ENCODE results near the gene LYST.

LYST gene

DNA sequence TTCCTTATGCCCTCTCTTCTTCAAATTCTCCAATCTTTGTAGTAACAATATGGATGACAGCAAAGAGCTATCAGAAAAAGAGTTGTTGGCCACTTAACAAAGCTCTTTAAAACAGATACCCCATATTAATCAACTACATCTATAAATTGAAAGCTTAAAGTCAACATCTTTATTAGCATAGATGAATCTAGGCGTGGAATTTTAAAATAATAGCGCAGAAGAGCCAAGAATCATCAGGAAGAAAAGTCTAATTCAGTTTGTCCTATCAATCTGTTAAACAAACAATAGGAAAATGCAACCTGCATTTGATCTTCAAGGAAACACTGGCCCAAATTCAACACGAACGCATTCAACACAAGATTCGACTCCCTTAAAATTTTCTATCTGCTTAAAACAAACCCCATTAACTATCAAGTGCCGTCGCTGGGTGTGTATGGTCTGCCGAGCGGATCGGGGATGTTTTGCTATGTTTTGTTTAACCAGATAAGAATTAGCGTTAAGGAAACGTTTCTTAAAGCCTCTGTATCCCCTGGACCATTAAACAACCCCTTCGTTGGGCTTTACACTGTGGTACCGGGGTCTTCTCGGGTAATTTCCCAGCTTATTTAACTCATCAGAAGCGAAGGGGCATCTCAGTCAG is 1.0 kb downstream of the LYST start:
- H3K4me1 ChIP-seq (ENCODE audit: control insufficient read depth, low read depth, low read length), result peaks cover 3% of the 10 kb centered on the region
- H3K4me3 ChIP-seq (ENCODE audit: low read length), result peak overlapping the region; percentile 71
- peaks cover 29% of the 10 kb centered on the region for H3K27me3 ChIP-seq (ENCODE audit: control insufficient read depth, insufficient read depth, low read length)
- no peaks in the 10 kb centered on the region for H3K9me3 ChIP-seq (ENCODE audit: control insufficient read depth, low read depth, low read length)
- H3K9ac ChIP-seq (ENCODE audit: low read length), result no peak overlapping the region
- no peaks in the 10 kb centered on the region for H3K36me3 ChIP-seq (ENCODE audit: control insufficient read depth, low read depth, low read length)
- no peak overlapping the region for H3K27ac ChIP-seq (ENCODE audit: low read length)

GRCh38 chr1:235864931-235865525 is 1.7 kb downstream of the LYST start:
- Histone ChIP-seq H3K27ac (ENCODE audit: low read length) (no peak overlapping the region), H3K9me3 (ENCODE audit: control insufficient read depth, low read depth, low read length) (no peaks in the 10 kb centered on the region), H3K4me1 (ENCODE audit: control insufficient read depth, low read depth, low read length) (peaks cover 3% of the 10 kb centered on the region), H3K4me3 (ENCODE audit: low read length) (no peak overlapping the region), H3K9ac (ENCODE audit: low read length) (no peak overlapping the region), H3K36me3 (ENCODE audit: control insufficient read depth, low read depth, low read length) (no peaks in the 10 kb centered on the region), H3K27me3 (ENCODE audit: control insufficient read depth, insufficient read depth, low read length) (peaks cover 29% of the 10 kb centered on the region)

DNA sequence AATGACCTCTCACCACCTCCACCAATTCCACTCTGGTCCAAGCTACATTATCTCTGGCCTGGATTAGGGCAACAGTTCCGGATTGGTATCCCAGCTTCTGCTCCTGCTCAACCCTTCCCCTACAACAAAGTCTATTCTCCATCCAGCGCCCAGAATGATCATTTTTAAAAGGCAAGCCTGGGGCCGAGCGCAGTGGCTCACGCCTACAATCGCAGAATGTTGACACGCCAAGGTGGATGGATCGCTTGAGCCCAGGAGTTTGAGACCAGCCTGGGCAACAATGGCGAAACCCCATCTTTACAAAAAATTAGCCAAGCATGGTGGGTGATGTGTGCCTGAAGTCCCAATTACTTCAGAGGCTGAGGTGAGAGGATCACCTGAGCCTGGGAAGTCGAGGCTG is 2.2 kb downstream of the LYST start:
- peaks cover 29% of the 10 kb centered on the region for H3K27me3 ChIP-seq (ENCODE audit: control insufficient read depth, insufficient read depth, low read length)
- H3K4me1 ChIP-seq (ENCODE audit: control insufficient read depth, low read depth, low read length), result peaks cover 3% of the 10 kb centered on the region
- no peaks in the 10 kb centered on the region for H3K9me3 ChIP-seq (ENCODE audit: control insufficient read depth, low read depth, low read length)
- H3K4me3 ChIP-seq (ENCODE audit: low read length), result no peak overlapping the region
- H3K27ac ChIP-seq (ENCODE audit: low read length), result no peak overlapping the region
- H3K36me3 ChIP-seq (ENCODE audit: control insufficient read depth, low read depth, low read length), result no peaks in the 10 kb centered on the region
- no peak overlapping the region for H3K9ac ChIP-seq (ENCODE audit: low read length)

GRCh38 chr1:235863699-235864093 is 3.0 kb downstream of the LYST start:
- Histone ChIP-seq H3K4me1 (ENCODE audit: control insufficient read depth, low read depth, low read length) (peaks cover 3% of the 10 kb centered on the region), H3K27me3 (ENCODE audit: control insufficient read depth, insufficient read depth, low read length) (peaks cover 29% of the 10 kb centered on the region), H3K4me3 (ENCODE audit: low read length) (no peak overlapping the region), H3K9ac (ENCODE audit: low read length) (no peak overlapping the region), H3K9me3 (ENCODE audit: control insufficient read depth, low read depth, low read length) (no peaks in the 10 kb centered on the region), H3K36me3 (ENCODE audit: control insufficient read depth, low read depth, low read length) (no peaks in the 10 kb centered on the region), H3K27ac (ENCODE audit: low read length) (no peak overlapping the region)

DNA sequence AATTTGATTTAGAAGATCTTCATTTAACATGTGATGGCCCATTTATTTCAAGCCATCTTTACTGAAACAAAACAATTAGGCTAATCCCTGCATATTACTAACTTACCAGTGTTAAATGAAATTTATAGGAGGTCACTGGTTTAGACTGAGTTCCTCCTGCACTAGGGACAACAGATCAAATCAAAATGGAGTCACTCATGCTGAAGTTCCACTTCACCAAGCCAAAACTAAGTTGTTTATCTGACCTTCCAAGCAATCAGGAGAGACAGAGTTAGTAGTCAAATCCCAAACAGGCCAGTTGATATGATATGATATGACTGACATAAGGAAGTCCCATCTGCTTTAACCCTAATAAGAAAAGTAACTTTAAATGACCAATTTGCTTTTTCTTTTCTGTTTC is 4.8 kb downstream of the LYST start:
- Histone ChIP-seq H3K27me3 (ENCODE audit: control insufficient read depth, insufficient read depth, low read length) (peaks cover 29% of the 10 kb centered on the region), H3K27ac (ENCODE audit: low read length) (no peak overlapping the region), H3K4me1 (ENCODE audit: control insufficient read depth, low read depth, low read length) (peaks cover 3% of the 10 kb centered on the region), H3K9me3 (ENCODE audit: control insufficient read depth, low read depth, low read length) (no peaks in the 10 kb centered on the region), H3K9ac (ENCODE audit: low read length) (no peak overlapping the region), H3K4me3 (ENCODE audit: low read length) (no peak overlapping the region), H3K36me3 (ENCODE audit: control insufficient read depth, low read depth, low read length) (no peaks in the 10 kb centered on the region)

GRCh38 chr1:235860829-235861228 is 5.9 kb downstream of the LYST start:
- no peaks in the 10 kb centered on the region for H3K9me3 ChIP-seq (ENCODE audit: control insufficient read depth, low read depth, low read length)
- H3K4me3 ChIP-seq (ENCODE audit: low read length), result no peak overlapping the region
- peaks cover 3% of the 10 kb centered on the region for H3K4me1 ChIP-seq (ENCODE audit: control insufficient read depth, low read depth, low read length)
- H3K27me3 ChIP-seq (ENCODE audit: control insufficient read depth, insufficient read depth, low read length), result peaks cover 27% of the 10 kb centered on the region
- no peaks in the 10 kb centered on the region for H3K36me3 ChIP-seq (ENCODE audit: control insufficient read depth, low read depth, low read length)
- no peak overlapping the region for H3K9ac ChIP-seq (ENCODE audit: low read length)
- H3K27ac ChIP-seq (ENCODE audit: low read length), result no peak overlapping the region

- Histone ChIP-seq H3K4me1 (ENCODE audit: control insufficient read depth, low read depth, low read length) (no peaks in the 10 kb centered on the region), H3K27me3 (ENCODE audit: control insufficient read depth, insufficient read depth, low read length) (peaks cover 16% of the 10 kb centered on the region), H3K4me3 (ENCODE audit: low read length) (no peak overlapping the region), H3K27ac (ENCODE audit: low read length) (no peak overlapping the region), H3K36me3 (ENCODE audit: control insufficient read depth, low read depth, low read length) (no peaks in the 10 kb centered on the region), H3K9me3 (ENCODE audit: control insufficient read depth, low read depth, low read length) (no peaks in the 10 kb centered on the region), H3K9ac (ENCODE audit: low read length) (no peak overlapping the region)
These were observed 6.9 kb downstream of the LYST start for GRCh38 chr1:235859789-235860188.

DNA sequence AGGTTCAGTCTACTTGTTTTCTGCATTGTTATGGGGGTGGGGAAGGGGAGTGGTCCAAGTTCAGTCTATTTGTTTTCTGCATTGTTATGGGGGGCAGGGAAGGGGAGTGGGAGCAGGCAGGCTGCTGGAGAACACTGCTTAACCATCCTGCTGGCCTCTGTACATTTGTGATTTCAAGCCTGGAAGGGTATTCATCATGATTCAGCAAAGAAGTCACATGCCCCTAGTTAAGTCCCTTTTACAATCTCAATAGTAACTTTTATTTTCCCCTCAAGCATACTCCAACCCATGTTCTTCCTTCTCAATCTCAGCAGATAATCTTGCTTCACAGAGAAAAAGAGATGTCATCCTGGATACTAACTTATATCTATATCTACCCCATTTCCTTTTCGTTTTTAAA is 7.9 kb downstream of the LYST start:
- no peaks in the 10 kb centered on the region for H3K4me1 ChIP-seq (ENCODE audit: control insufficient read depth, low read depth, low read length)
- no peaks in the 10 kb centered on the region for H3K9me3 ChIP-seq (ENCODE audit: control insufficient read depth, low read depth, low read length)
- no peaks in the 10 kb centered on the region for H3K36me3 ChIP-seq (ENCODE audit: control insufficient read depth, low read depth, low read length)
- H3K27ac ChIP-seq (ENCODE audit: low read length), result no peak overlapping the region
- no peak overlapping the region for H3K9ac ChIP-seq (ENCODE audit: low read length)
- H3K27me3 ChIP-seq (ENCODE audit: control insufficient read depth, insufficient read depth, low read length), result peaks cover 6% of the 10 kb centered on the region
- no peak overlapping the region for H3K4me3 ChIP-seq (ENCODE audit: low read length)

GRCh38 chr1:235857756-235858155 is 8.9 kb downstream of the LYST start:
- no peak overlapping the region for H3K9ac ChIP-seq (ENCODE audit: low read length)
- no peak overlapping the region for H3K27ac ChIP-seq (ENCODE audit: low read length)
- H3K9me3 ChIP-seq (ENCODE audit: control insufficient read depth, low read depth, low read length), result no peaks in the 10 kb centered on the region
- H3K36me3 ChIP-seq (ENCODE audit: control insufficient read depth, low read depth, low read length), result no peaks in the 10 kb centered on the region
- H3K27me3 ChIP-seq (ENCODE audit: control insufficient read depth, insufficient read depth, low read length), result no peaks in the 10 kb centered on the region
- H3K4me3 ChIP-seq (ENCODE audit: low read length), result no peak overlapping the region
- no peaks in the 10 kb centered on the region for H3K4me1 ChIP-seq (ENCODE audit: control insufficient read depth, low read depth, low read length)

- Histone ChIP-seq H3K9ac (ENCODE audit: low read length) (no peak overlapping the region), H3K9me3 (ENCODE audit: control insufficient read depth, low read depth, low read length) (no peaks in the 10 kb centered on the region), H3K27ac (ENCODE audit: low read length) (no peak overlapping the region), H3K36me3 (ENCODE audit: control insufficient read depth, low read depth, low read length) (no peaks in the 10 kb centered on the region), H3K4me3 (ENCODE audit: low read length) (no peak overlapping the region), H3K27me3 (ENCODE audit: control insufficient read depth, insufficient read depth, low read length) (no peaks in the 10 kb centered on the region), H3K4me1 (ENCODE audit: control insufficient read depth, low read depth, low read length) (no peaks in the 10 kb centered on the region)
These were observed 10.8 kb downstream of the LYST start for GRCh38 chr1:235855811-235856429.

- Histone ChIP-seq H3K4me1 (ENCODE audit: control insufficient read depth, low read depth, low read length) (no peaks in the 10 kb centered on the region), H3K4me3 (ENCODE audit: low read length) (no peak overlapping the region), H3K9ac (ENCODE audit: low read length) (no peak overlapping the region), H3K27ac (ENCODE audit: low read length) (no peak overlapping the region), H3K27me3 (ENCODE audit: control insufficient read depth, insufficient read depth, low read length) (no peaks in the 10 kb centered on the region), H3K36me3 (ENCODE audit: control insufficient read depth, low read depth, low read length) (no peaks in the 10 kb centered on the region), H3K9me3 (ENCODE audit: control insufficient read depth, low read depth, low read length) (no peaks in the 10 kb centered on the region)
These were observed 12.4 kb downstream of the LYST start for GRCh38 chr1:235854347-235854746.

- no peak overlapping the region for H3K27ac ChIP-seq (ENCODE audit: low read length)
- H3K9ac ChIP-seq (ENCODE audit: low read length), result no peak overlapping the region
- H3K9me3 ChIP-seq (ENCODE audit: control insufficient read depth, low read depth, low read length), result no peaks in the 10 kb centered on the region
- H3K27me3 ChIP-seq (ENCODE audit: control insufficient read depth, insufficient read depth, low read length), result no peaks in the 10 kb centered on the region
- H3K4me3 ChIP-seq (ENCODE audit: low read length), result no peak overlapping the region
- no peaks in the 10 kb centered on the region for H3K36me3 ChIP-seq (ENCODE audit: control insufficient read depth, low read depth, low read length)
- no peaks in the 10 kb centered on the region for H3K4me1 ChIP-seq (ENCODE audit: control insufficient read depth, low read depth, low read length)
These were observed 13.1 kb downstream of the LYST start for GRCh38 chr1:235853653-235854052.

Data from iPS-18a (cell line).